SKM-1 treated with dmso at 0.1 percent for 144 hours (cell line): ENCODE data around the gene AP1S3.
"Not testable (repeated sequence)": the region's sequence is repeated elsewhere in the genome, so short reads cannot be mapped to it uniquely, and the experiment has no call there.

ENCODE experiments used
- DNase-seq: peaks from one replicate; lab custom pipeline; 2025; ENCODE audit not compliant: unreplicated experiment; lab: John Stamatoyannopoulos, UW

AP1S3 gene

DNA sequence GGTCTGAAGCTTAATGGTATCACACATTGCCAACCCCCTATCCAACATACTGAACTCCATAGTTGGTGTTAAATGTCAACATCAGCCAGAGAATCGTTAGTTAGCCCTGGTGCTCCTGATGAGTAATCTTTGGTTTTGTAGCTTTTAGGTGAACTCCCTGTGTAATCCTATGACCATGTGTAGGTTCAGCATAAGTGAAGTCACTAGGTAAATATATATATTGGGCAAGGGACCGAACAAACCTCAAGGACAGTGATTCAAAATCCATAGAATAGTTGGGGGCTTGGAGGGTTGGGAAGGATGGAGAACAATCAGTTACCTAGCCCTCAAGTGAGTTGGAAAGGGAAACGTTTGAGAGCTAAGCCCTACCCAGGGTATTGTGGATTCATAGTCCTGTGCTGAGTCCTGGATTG is 16.0 kb upstream of the AP1S3 start:
- no peak for DNase-seq

DNA sequence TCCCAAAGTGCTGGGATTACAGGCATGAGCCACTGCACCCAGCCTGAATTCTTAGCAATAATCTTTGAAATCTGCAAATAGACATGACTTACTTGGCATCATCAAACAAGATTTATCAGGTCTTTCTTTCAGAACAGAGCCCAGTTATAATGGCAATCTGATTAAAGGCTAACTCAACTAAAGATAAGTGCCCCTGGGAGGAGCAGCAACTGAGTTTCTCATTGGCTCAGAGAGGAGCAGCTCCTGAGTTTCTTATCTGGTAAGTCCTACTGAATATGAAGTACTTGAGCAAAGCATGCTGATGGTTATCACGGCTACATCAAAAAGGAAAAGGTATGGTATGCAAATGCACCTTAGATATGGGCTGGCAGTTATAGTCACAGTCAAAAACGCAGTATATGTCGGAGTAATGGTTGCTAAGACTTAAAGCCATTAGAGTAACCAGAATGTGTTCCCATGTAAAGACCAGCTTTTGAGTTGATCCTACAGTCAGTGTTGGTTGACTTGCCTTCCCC is 15.0 kb upstream of the AP1S3 start:
- DNase-seq: no peak

GRCh38 chr2:223847410-223847809 is 10.0 kb upstream of the AP1S3 start:
- no peak for DNase-seq

DNA sequence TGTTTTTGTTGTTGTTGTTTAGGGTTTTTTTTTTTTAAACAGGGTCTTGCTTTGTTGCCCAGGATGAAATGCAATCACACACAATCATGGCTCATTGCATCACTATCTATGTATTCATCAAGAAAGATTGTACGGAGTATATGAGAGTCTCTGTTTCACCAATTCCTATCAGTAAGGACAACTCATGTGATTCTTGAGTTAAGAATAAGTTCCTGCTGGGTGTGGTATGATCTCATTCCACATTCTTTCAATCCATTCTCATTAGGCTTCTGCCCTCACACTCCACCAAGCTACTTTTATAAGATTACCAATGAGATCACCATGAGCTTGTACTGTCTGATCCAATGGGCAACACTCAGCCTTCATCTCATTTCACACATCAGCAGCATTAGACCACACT is 9.1 kb upstream of the AP1S3 start:
- no peak for DNase-seq

DNA sequence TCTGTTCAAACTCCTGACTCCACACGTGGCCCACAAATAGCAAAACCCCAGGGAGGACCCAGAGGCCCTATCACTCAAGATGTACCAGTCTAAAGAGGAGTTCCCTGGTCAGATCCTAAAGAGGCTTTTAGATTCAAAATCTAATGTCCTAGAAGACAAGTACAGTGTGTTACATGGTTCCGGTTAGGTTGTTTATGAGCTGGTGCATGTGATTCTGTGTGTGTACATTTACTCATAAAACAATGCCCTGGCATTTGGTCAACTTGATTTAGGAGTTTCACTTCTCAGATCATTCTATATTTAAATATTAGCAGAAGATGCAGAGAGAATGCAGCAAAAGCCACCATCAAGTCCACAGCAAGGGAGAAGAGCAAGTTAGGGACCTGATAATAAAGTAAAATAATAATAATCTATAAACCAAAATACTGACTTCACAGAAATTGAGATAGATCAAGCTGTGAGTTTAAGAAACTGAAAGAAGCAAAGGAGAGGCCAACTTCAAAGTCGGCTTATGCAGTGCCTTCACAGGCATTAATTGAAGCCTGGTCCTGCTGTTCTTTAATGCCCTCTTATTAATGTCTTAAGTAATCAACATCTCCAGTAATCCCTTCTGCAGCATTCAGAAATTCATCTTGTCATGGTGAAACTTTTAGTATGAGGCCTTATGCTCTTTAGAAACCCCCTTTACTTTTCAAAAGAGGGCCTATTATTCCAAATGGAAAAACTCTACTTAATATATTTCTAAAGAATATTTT is 4.2 kb upstream of the AP1S3 start:
- DNase-seq: no peak

- DNase-seq: peak; percentile 32
Observed at GRCh38 chr2:223835701-223836532, 1.5 kb downstream of the AP1S3 start.

DNA sequence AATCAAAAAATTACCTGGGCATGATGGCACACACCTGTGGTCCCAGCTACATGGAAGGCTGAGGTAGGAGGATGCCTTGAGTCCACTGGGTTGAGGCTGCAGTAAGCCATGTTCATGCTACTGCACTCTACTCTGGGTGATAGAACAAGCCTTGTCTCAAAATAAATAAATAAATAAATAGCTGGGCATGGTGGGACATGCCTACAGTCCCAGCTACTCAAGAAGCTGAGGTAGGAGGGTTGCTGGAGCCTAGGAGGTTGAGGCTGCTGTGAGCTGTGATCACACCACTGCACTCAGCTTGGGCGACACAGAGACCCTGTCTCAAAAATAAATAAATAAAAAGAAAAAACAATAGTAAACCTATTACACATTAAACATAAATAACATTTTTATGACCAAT is 3.0 kb downstream of the AP1S3 start:
- DNase-seq: no peak

DNA sequence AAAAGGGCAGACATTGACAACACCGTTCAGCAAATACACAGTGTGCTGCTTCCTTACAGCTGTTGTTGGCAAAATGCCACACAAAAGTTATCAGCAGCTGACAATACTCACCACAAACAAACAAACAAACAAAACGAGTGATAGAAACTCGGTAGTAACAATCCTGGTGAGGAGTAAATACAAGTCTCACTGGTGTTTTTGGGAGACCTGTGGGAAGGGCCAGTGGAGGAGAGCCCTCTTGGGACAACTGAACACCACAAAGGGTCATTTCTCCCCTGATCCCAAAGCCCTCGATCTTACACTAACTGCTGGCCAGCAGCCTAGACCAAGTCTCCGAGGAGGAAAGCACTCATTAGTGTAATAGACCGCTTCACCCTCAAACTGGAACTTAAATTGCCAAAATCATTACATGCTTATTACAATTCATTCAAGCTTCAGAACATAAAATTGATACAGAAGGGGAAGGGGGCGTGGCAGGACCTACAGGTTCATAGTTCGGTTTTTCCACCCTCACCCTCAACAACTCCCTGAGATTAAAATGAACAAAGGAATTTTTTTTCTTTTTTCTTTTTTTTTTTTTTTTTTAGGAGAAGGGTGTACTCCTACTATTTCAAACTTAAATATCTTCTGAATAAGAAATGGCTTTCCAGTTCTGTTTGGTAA is 5.0 kb downstream of the AP1S3 start:
- no peak for DNase-seq

- DNase-seq: no peak
Observed at GRCh38 chr2:223829128-223829527, 8.3 kb downstream of the AP1S3 start.

- DNase-seq: no peak
Observed at GRCh38 chr2:223828314-223828713, 9.1 kb downstream of the AP1S3 start.

GRCh38 chr2:223826995-223827394 is 10.4 kb downstream of the AP1S3 start:
- no peak for DNase-seq

DNA sequence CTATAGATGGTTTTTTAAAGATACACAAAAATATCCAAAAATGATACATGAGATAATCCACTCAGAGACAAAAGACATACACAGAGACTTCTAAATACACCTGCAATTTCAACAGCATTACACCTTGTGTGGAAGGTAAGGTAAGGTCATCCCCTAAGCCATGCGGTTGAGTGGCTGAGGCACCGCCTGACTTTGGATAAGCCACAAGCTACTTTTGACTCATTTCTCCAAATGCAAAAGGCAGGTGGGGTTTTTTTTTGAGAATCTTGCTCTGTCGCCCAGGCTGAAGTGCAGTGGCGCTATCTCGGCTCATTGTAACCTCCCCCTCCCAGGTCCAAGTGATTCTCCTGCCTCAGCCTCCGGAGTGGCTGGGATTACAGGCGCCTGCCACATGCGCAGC is 13.1 kb downstream of the AP1S3 start:
- no peak for DNase-seq

- DNase-seq: no peak
Observed at GRCh38 chr2:223822818-223823217, 14.6 kb downstream of the AP1S3 start.

- DNase-seq: no peak
Observed at GRCh38 chr2:223820549-223820948, 16.8 kb downstream of the AP1S3 start.

DNA sequence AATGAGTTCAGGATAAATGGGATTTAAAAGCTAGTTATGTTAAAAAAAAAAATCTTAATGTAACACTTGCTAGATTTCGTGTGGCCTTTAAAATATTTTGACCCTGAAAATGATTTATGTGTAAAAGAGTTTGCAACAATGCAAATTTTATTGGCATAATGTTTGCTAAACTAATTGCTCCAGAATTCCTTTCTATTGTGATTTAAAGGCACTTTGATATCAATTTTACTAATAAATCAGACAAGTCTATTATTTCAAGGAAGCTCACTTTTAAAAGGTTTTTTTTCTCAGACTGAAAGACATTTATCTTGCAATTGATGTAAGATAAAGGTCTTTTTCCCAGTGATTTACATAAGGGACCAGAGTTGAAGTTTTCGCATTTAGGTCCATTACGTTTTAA is 17.5 kb downstream of the AP1S3 start:
- DNase-seq: no peak

DNA sequence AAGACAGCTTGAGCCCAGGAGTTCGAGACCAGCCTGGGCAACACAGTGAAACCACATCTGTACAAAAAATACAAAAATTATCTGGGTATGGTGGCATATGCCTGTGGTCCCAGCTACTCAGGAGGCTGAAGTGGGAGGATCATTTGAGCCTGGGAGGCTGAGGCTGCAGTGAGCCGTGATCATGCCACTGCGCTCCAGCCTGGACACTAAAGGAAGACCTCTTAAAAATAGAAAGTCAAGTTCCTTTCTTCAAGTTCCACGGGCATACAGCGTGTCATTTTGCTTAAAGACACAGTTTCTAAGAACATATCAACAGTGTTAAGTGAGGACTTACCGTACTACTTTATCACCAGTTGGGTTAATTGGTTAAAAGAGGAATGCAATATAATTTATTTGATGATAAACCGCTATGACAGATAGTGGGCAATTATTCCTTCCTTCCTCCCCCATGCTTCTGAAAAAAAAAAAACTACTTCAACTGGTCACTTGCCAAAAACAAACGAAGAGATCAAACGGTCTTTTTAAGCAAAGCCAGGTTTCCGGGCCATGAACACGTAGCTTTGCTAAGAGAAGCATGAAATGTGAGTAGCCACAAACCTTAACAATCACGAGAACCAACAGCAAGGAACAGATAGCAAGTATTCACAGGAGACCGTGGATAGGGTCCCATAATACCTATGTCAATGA is 21.4 kb downstream of the AP1S3 start:
- no peak for DNase-seq

DNA sequence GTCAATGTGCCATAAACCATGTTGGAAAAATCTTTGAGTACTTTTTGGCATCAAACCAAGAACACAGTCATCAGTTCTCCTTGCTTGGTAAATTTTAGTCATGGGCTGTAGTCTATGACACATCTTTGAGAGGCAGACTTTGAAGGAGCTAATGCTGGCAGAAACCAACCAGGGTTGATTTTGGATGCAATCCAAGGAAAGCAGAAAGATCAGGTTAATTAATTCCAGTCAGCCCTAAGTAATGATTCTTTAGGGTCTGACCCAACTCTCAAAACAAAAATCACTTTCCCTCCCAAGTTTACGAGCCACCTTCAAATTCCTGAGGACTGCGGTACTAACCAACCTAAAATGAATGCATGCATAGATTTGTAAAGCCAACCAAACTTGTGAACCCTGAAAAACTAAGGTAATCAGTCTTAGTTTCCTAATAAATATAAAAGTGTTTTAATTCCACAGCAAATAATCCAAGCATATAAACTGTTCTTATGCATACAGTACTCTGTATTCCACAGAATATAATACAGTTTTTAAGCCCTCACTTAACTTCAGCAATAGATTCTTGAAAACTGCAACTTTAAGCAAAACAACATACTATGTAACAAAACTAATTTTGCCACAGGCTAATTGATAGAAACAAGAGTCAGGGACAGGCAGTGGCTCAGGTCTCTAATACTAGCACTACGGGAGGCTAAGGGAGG is 22.0 kb downstream of the AP1S3 start:
- no peak for DNase-seq

- DNase-seq: not testable (repeated sequence)
Observed at GRCh38 chr2:223814764-223815163, 22.6 kb downstream of the AP1S3 start.

GRCh38 chr2:223813329-223813728 is 24.1 kb downstream of the AP1S3 start:
- no peak for DNase-seq

GRCh38 chr2:223811757-223812156 is 25.6 kb downstream of the AP1S3 start:
- DNase-seq: no peak
